Measurements from ENCODE around the gene ALDOB. TPM values are rescaled to one million over a fixed set of nuclear protein-coding genes. Genes with fewer than 3 reads are reported as not detected.

Gene ALDOB
- total RNA-seq, 6 experiments from 2014 or later = not detected

GRCh38 chr9:101451498-101451897 lies 15.9 kb upstream of the ALDOB start:
- no peak for DNase-seq
- H3K4me3 Mint-ChIP-seq = no peak overlapping the region
- H3K4me1 Mint-ChIP-seq (ENCODE audit: low read depth) = peaks cover 39% of the 10 kb centered on the region
- no peaks in the 10 kb centered on the region for H3K36me3 Mint-ChIP-seq (ENCODE audit: low read depth)
- H3K27ac Mint-ChIP-seq = no peak overlapping the region
- H3K27me3 Mint-ChIP-seq (ENCODE audit: insufficient read depth) = peaks cover 1% of the 10 kb centered on the region
- TF ChIP-seq, protein P1, sequence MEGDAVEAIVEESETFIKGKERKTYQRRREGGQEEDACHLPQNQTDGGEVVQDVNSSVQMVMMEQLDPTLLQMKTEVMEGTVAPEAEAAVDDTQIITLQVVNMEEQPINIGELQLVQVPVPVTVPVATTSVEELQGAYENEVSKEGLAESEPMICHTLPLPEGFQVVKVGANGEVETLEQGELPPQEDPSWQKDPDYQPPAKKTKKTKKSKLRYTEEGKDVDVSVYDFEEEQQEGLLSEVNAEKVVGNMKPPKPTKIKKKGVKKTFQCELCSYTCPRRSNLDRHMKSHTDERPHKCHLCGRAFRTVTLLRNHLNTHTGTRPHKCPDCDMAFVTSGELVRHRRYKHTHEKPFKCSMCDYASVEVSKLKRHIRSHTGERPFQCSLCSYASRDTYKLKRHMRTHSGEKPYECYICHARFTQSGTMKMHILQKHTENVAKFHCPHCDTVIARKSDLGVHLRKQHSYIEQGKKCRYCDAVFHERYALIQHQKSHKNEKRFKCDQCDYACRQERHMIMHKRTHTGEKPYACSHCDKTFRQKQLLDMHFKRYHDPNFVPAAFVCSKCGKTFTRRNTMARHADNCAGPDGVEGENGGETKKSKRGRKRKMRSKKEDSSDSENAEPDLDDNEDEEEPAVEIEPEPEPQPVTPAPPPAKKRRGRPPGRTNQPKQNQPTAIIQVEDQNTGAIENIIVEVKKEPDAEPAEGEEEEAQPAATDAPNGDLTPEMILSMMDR (IDR thresholded peaks at IDR 0.05) = no peak
- H3K9me3 Mint-ChIP-seq = no peaks in the 10 kb centered on the region

DNA sequence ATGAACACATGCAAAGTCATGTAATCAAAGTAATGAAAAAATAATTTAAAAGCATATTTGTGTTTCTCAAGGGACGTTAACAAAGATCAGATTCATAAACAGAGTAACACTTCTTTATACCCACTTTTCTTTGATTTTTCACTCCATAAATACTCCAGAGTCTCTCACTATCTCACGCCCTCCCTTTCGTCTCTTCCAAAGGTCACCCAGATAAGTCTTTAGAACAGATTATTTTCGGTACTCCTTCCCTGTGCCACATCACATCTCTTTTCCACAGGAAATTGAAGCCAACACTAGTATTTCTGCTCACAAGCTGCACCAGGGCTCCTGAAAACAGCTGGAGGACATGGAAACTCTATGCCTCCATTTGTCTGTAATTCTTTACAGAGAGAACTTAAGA lies 15.4 kb upstream of the ALDOB start:
- Mint-ChIP-seq H3K27ac (no peak overlapping the region), H3K9me3 (no peaks in the 10 kb centered on the region), H3K4me3 (no peak overlapping the region), H3K27me3 (ENCODE audit: insufficient read depth) (peaks cover 5% of the 10 kb centered on the region), H3K4me1 (ENCODE audit: low read depth) (peaks cover 37% of the 10 kb centered on the region), H3K36me3 (ENCODE audit: low read depth) (no peaks in the 10 kb centered on the region)
- no peak for DNase-seq
- TF ChIP-seq, protein P1 (IDR thresholded peaks at IDR 0.05) = no peak

DNA sequence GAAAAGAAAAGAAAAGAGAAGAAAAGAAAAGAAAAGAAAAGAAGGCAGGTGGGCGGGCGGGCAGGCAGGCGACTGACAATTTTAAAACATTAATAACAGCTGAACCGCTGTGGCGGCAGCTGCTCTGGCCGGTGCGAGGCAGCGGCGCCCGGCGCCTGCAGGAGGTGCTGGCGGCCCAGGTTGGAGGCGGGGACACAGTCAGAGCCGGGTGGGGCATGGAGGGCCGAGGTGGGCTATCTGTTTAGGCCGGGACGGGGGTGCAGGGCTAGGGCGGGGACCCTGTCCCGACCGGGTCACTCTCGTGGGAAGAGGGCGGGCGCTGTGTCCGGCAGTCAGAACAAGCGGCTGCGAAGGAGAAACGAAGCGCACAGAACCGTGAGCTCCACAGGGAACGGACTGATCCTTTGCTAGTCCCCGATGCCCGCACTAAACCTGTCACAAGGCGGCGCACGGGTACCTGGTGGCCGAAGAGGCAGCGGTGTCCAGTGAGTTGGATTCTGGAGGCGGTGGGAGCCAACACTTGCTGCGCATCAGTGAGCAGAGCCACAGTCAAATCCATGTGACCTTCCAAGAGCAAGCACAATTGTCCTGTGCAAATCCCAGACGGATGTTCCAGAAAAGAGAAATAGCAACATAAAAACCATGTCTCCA lies 13.6 kb upstream of the ALDOB start:
- TF ChIP-seq, protein P1 (IDR thresholded peaks at IDR 0.05) = peak; percentile 77
- Mint-ChIP-seq H3K4me1 (ENCODE audit: low read depth) (peaks cover 38% of the 10 kb centered on the region), H3K27ac (no peak overlapping the region), H3K4me3 (peak overlapping the region; percentile 88), H3K36me3 (ENCODE audit: low read depth) (no peaks in the 10 kb centered on the region), H3K9me3 (no peaks in the 10 kb centered on the region), H3K27me3 (ENCODE audit: insufficient read depth) (peaks cover 5% of the 10 kb centered on the region)
- peak; percentile 52 for DNase-seq

DNA sequence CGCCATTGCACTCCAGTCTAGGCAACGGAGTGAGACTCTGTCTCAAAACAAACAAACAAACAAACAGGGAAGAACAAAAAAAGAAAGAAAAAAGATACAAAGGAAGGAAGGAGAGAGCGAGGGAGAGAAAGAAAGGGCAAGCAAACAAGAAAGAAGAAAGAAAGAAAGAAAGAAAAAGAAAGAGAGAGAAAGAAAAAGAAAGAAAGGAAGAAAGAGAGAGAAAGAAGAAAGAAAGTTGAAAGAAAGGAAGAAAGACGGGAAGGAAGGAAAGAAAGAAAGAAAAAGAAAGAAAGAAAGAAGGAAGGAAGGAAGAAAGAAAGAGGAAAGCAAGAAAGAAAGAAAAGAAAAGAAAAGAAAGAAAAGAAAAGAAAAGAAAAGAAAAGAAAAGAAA lies 13.1 kb upstream of the ALDOB start:
- Mint-ChIP-seq H3K4me1 (ENCODE audit: low read depth) (peaks cover 33% of the 10 kb centered on the region), H3K4me3 (peak overlapping the region; percentile 88), H3K36me3 (ENCODE audit: low read depth) (no peaks in the 10 kb centered on the region), H3K9me3 (no peaks in the 10 kb centered on the region), H3K27ac (peak overlapping the region; percentile 55; the same call in 1 of the 2 replicates), H3K27me3 (ENCODE audit: insufficient read depth) (peaks cover 5% of the 10 kb centered on the region)
- TF ChIP-seq, protein P1 (IDR thresholded peaks at IDR 0.05) = no peak
- DNase-seq = no peak

GRCh38 chr9:101446732-101447131 lies 11.2 kb upstream of the ALDOB start:
- no peak overlapping the region for H3K27ac Mint-ChIP-seq
- H3K4me3 Mint-ChIP-seq = no peak overlapping the region
- TF ChIP-seq, protein P1 (IDR thresholded peaks at IDR 0.05) = no peak
- H3K27me3 Mint-ChIP-seq (ENCODE audit: insufficient read depth) = peaks cover 18% of the 10 kb centered on the region
- H3K4me1 Mint-ChIP-seq (ENCODE audit: low read depth) = peaks cover 23% of the 10 kb centered on the region
- H3K36me3 Mint-ChIP-seq (ENCODE audit: low read depth) = no peaks in the 10 kb centered on the region
- no peak for DNase-seq
- H3K9me3 Mint-ChIP-seq = no peaks in the 10 kb centered on the region

Data from HFFc6 (cell line).